NCI-H1694 treated with DMSO at 0.1 percent for 48 hours (cell line): ENCODE data around the gene PTGFRN.
"Not testable (repeated sequence)": the region's sequence is repeated elsewhere in the genome, so short reads cannot be mapped to it uniquely, and the experiment has no call there.

Experiments used
- DNase-seq: peaks from one replicate; lab custom pipeline; 2025; lab: John Stamatoyannopoulos, UW

Gene PTGFRN

DNA sequence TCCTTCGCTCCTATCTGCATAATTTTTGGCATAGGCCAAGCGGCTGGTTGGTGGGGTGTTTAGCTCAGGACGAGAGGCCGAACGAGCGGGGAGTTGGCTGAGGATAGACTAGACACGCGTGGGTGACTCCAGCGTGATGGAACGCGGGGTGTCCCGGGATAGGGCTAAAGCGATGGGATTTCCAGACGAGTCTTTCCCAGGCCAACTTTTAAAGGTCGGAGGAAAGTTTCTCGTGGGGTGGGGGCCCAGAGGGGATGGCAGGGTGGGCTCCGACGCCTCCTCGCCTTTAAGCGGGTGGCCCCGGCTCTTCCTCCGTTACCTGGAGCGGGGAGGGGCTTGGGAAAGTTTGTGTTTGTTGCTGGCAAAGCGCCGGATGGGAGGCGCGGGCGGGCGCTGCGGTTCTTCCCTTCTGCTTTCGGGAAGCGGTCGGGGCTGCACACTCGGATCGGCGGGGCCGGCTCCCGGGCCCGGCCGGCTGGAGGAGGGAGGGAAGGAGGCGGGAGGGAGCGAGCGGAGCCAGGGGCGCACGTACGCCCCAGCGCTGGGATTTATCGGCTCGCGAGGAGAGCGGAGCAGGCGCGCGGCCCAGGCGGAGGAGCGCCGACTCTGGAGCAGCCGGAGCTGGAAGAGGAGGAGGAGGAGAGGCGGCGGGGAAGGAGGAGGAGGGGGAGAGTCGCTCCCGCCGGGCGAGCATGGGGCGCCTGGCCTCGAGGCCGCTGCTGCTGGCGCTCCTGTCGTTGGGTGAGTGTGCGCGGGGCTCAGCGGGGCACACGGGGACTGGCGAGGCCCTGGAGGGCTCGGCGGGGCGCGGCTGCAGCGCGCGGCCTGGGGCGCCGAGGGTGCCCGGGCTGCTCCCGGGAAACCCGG lies at the start of gene PTGFRN:
Gene PTGFRN (plus strand): TSS at position 405 of the 867 bp plus-strand sequence. CDS start 288 bp downstream, at position 693.
- DNase-seq = peak; percentile 24

DNA sequence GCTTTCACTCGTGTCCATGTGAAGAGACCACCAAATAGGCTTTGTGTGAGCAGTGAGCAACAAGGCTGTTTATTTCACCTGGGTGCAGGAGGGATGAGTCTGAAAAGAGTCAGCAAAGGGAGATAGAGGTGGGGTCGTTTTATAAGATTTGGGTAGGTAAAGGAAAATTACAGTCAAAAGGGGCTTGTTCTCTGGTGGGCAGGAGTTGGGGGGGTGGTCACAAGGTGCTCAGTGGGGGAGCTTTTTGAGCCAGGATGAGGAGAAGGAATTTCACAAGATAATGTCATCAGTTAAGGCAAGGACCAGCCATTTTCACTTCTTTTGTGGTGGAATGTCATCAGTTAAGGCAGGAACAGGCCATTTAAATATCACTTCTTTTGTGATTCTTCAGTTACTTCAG lies 49.5 kb upstream of the PTGFRN start:
- DNase-seq = not testable (repeated sequence)

DNA sequence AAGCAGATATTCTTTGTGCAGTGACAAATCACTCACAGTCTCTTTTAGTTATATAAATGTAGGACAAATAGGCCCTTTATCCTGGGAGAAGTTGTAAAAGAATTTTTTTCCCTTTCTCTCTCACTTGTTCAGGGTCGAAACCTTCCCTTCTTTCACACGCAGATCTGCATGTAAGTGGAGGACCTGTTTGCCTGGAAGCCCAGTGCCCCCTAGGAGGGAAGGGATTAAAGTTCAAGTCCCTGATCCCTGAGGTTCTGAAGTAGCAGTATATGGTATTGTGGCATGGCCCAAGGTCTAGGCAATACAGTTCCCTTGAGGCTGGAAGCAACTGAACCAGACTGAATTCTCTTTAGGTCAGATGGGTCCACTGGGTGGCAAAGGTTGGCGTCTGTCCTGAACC lies 48.6 kb upstream of the PTGFRN start:
- no peak for DNase-seq

DNA sequence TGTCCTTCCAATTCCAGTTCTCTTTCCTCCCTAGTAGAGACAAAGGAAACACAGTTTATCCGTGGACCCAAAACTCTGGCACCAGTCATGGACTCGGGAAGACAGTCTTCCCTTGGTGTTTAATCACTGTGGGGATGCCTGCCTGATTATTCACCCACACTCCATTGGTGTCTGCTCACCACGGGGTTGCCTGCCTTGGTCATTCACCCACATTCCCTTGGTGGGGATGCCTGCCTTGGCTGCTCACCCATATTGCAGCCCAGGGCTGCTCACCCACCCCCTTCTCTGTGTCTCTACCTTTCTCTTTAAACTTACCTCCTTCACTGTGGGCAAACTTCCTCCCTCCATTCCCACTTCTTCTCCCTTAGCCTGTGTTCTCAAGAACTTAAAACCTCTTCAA lies 46.7 kb upstream of the PTGFRN start:
- DNase-seq = not testable (repeated sequence)

DNA sequence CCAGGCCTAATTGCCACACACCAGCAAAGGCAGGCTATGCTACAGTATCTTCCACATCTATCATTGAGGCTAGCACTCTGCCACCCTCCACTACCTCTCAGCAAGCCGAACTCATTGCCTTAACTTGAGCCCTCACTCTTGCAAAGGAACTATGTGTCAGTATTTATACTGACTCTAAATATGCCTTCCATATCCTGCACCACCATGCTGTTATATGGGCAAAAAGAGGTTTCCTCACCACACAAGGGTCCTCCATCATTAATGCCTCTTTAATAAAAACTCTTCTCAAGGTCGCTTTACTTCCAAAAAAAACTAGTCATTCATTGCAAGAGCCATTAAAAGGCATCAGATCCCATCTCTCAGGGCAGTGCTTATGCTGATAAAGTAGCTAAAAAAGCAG lies 43.2 kb upstream of the PTGFRN start:
- DNase-seq = not testable (repeated sequence)

DNA sequence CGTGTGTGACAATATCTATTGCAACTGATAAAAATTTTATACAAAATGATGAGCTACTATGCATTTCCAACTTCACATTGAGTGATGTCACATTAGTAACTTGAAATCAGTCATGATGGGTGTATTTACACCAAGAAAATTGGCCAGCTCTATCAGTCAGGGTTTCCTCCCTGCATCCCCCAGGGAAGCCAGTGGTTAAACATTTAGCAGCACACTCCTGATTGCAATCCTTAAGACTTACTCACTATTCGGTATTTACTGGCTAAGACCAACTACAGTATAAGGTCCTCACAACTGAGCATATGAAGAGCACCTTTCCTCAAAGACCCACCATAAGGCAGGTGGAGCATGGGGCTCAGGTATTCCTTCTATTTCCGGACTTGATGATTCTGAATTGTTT lies 41.3 kb upstream of the PTGFRN start:
- no peak for DNase-seq

DNA sequence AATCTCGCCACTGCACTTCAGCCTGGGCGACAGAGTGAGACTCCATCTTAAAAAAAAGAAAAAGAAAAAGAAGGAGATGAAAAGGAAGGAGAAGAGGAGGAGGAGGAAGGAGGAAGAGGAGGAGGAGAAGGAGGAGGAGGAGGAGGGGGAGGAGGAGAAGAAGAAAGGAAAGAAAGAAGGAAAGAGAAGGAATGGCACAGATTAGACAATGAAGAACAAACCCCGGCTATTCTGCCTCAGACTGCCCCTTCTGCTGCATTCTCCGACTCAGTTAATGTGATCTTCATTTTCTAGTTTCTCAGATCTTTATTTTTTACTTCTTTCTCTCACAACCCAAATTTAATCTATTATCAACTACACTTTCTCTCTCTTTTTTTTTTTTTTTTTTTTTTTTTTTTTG lies 40.1 kb upstream of the PTGFRN start:
- no peak for DNase-seq

DNA sequence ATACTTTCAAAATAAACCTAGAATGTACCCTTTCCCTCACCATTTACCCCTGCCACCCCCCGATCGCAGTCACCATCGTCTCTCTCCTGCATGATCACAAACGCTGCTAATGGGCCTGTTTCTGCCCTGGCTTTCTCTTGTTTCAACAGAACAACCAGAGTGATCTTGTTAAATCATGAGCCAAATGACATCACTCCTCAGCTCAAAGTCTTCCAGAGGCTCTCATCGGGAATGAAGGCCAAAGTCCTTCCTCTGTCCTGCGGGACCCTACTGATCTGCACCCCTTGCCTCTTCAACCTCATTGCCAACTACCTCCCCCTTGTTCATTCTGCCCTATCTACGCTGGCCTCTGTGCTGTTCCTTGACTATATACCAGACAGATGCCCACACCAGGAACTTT lies 39.4 kb upstream of the PTGFRN start:
- DNase-seq = no peak

DNA sequence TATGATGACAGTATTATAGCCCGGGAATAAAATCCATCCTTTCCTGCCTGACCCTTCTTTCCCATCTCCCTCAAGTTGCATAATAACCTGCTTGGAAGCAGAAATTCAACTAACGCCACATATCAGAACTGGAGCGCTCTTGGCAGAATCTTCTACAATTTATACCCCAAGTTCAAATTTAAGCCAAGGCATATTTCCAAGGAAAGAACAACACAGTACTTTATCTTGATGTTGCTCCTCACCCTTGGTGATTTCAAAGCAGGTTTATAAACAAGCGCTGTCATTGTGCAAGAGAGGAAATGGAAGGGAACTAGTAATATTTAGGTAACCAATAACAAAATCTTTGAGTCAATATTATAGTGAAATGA lies 38.0 kb upstream of the PTGFRN start:
- no peak for DNase-seq

DNA sequence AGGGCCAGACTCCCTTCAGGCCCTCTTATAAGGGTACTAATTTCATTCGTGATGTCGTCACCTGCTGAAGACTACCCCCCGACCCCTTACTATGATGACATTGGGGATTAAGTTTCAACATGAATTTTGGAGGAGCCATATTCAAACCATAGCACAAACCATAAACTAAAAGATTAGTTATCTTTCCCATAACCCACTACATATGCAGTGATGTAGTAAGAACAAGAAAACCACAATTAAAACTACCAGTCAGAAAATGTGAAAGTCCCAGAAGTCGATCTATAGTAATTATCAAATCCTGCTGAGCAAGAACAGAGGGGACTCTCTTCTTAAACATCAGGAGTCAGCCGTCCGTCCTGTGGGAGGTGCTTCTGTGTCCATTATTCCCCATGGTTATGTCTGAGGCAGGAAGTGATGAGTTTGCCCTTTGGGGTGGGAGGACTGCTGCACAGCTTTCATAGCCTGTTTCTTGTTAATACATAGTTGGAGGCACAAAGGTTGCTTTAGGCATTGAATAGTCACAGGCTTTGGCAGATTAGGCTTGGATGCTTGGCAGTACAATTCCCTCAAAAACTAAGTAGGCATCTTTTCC lies 35.9 kb upstream of the PTGFRN start:
- no peak for DNase-seq

DNA sequence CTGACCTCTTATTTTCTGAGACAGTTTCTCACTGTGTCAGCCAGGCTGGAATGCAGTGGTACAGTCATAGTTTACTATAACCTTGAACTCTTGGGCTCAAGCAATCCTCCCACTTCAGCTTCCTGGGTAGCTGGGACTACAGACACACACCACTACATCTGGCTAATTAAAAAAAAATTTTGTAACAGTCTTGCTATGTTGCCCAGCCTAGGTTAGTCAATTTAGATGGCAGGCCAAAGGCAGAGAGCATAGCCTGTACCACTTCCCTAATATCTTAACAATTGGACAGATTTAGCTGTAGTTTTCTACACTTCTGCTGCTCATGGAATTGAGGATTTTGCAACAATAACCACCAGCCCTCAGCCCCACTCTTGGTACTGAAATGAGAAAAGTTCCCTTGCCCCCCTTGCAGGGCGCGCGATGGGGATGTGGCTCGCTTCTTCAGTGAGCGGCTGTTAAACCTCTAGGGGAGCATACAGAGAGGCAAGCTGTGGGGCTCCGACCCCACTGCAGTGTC lies 34.9 kb upstream of the PTGFRN start:
- DNase-seq = no peak

DNA sequence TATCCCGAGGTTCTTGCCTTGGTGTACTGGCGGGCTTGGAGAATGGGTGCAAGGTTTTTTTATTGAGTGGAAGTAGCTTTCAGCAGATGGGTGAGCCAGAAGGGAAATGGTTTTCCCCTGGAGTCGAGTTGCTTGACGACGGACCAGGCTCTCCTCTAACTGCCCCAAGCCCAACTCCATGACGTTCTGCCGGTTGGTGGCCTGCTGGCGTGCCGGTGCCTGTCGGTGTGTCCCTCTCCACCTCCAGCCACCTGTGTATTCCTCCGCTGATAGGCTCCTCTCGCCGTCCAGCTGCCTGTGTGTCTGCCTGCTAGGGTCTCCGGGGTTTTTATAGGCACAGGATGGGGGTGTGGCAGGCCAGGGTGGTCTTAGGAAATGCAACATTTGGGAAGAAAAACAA lies 34.3 kb upstream of the PTGFRN start:
- no peak for DNase-seq

DNA sequence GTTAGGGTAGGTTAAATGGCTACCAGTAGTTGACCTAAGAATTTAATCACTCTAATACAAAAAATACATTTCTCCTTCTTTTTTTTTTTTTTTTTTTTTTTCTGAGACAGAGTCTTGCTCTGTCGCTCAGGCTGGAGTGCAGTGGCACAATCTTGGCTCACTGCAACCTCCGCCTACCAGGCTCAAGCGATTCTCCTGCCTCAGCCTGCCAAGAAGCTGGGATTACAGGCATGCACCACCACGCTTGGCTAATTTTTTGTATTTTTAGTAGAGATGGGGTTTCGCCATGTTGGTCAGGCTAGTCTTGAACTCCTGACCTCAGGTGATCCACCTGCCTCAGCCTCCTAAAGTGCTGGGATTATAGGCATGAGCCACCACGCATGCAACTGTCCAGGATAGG lies 33.8 kb upstream of the PTGFRN start:
- DNase-seq = not testable (repeated sequence)

DNA sequence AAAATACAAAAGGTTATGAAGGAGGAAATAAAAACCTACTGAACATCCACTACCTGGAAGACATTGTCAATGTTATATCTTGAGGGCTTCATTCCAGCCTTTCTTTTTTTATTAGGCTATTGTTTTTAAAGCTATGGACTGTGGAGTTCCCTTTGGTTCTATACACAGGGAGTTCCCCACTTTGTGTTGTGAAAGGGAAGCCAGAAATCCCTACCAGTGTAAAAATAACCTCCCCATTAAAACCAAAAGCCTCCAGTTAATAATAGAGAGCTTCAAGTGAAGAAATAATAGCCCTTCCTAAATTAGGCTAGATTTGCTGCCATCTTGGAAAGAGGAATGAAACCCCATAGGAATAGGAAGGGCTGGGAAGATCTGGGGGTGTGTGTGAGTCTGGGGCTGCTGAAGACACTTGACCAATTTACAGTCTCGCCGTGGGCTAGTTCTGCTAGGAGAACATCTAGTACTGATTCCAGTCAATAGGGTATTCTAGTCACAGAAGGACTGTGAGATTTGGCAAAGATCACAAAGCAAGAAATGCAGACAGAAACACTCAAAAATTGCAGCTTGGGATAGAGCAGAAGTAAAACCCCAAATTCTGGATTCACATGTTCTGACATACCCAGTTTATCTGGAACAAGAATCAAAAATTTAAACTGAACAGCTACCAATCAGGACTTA lies 32.4 kb upstream of the PTGFRN start:
- DNase-seq = no peak

DNA sequence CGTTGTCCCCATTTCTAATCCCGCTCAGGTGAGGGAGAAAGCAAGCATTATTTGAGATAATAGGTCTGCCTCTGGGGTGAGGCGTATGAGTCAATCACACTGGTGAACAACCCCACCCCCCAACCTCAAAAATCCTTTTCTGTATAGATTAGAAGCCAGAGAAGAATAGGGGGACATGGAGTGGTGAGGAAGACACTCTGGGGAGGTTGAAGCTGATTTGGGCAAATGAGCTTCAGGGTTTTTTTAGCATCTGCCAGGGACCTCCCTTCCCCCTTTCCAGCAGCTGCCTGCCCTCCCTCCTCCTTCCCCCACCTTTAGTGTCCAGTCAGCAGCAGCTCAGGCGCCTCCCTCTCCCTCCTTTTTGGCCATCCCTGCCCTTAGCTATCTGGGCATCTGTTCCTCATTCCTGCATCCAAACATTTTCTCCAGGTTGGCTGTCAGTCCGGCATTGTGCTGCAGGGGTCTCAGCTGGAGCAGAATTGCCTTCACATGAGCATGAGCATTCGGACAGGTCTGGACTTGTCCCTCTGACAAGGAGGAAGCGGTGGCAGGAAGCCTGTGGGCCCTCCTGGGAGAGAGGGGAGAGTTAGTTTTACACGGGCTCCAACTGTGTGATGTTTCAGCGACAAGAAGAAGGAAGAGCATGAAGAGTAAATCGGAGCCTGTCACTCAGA lies 30.8 kb upstream of the PTGFRN start:
- peak; percentile 94 for DNase-seq

DNA sequence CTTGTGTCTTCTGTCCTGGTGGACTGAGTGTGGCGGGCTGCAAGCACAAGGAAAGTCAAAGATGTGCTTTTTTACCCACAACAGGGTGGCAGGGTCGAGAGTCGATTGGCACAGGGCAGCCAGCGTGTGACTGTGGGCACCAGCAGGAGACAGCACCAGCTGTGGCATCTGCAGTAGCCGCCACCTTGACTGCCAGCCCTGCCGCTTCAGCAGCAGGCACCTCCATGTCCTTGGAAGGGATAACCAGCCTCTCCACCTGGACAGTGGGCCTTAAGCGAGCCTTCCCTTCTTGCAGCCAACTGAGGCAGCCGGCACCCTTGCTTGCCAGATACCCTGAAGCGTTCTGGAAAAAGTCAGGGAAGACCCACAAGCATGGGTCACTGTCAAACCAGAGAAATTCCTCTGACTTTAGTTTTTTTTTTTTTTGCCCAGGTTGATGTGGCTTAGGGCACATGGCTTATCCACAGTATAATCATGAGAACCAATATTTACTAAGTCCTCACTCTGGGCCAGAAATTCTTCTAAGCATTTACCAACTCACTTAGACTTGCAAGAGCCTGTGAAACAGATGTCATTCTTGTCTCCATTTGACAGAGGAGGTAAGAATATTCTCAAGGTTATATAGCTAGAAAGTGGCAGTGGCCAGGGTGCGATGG lies 30.1 kb upstream of the PTGFRN start:
- no peak for DNase-seq

DNA sequence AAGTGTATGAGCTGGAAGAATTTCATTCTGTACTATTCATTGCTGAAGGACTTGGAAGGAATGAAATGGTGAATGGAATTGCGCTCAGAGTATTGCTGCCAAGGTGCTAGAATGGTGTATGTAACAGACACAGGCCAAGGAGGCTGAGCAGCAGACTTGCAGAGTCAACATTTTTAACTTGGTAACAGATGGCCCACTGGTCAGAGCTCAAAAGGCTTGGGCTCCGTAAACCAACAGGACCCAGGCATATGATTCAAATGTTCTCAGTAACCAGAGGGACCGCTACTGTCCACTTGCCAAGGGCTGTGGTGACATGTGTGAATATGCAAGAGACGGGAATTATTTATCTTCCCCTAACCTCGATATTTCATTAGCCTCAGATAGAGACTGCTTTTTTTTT lies 28.8 kb upstream of the PTGFRN start:
- no peak for DNase-seq

DNA sequence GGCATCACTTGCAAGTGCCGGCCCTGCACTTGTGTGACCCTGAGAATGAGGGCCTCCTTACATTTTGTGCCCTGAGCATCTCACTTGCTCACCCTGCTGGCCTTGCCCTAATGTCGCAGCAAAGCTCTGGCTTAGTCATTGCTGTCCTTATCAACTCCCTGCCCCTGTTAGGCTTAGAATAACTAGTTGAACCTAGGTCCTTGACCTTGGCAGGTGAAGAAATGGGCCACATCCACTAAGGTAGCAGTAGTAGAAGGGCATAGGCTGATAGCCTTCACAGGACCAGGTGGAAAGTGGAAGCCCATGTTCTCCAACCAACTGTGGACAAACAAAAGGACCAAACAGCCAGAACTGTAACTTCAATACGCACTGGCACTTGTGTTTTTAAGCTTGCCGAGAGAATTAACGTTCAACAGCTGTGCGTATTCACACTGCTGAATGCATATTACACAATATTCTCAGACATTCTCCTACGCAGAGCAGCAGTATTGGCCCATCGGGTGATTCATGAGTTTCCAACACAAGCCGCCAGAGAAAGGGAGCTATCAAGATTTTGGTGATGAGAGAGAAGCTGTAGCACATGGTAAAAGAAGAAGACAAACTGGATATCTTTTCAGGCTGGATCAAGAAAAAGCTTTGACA lies 27.7 kb upstream of the PTGFRN start:
- peak; percentile 61 for DNase-seq

DNA sequence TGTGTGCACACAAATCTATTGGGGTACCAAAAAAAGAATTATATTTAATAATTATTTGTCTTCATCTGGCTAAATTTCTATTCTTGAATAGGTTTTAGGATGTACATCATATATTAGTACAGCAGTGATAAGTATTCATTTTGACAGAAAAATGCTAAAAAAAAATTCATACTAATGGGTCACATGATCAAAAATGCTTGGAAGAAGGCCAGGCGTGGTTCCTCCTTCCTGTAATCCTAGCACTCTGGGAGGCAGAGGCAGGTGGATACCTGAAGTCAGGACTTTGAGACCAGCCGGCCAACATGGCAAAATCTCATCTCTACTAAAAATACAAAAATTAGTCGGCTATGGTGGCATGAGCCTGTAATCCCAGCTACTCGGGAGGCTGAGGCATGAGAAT lies 26.9 kb upstream of the PTGFRN start:
- DNase-seq = no peak

DNA sequence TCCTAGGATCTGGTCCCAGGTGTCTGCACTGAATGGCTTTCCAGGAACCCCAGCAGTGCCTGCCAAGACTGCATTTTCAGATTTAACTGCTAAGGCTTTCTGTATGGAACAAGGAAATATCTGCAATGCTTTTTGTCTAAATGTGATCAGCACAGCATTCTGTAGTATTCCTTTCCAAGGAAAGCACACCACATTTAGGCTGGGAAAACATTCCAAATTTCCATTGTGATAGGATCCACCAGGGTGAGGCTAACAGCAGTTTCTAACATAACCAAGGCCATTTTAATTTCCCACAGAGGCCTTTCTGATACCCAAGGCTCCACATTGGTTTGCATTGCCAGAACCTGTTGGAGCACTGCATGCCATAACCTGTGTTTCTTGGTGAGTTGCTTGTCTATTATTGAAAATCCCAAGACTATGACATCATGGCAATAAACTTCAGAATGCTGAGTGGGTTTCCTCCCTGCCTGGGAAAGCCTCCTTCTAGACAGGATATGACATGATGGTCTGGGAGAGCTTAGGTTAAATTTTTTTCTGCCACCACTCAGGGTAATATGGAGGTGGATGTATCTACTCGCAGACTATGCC lies 23.3 kb upstream of the PTGFRN start:
- no peak for DNase-seq

DNA sequence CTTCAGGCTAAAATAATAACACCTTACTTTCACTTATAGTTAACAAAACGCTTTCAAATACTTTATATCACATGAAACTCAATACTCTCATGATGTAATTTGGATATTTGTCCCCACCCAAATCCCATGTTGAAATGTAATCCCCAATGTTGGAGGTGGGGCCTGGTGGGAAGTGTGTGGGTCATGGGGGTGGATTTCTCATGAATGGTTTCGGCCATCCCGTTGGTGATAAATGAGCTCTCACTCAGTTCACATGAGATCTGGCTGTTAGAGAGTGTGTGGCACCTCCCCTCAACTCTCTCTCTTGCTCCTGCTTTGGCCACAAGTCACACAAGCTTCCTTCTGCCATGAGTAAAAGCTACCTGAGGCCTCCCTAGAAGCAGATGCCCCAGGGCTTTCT lies 22.5 kb upstream of the PTGFRN start:
- DNase-seq = no peak
